CD4-positive, alpha-beta T cell treated with Interleukin-2 at 100 ng/mL for 4 hours (primary cell): Measurements from ENCODE around the gene HOXC6.
A peak's percentile ranks its signal among the peaks of the same experiment; 100 is the strongest.

Experiments used
- DNase-seq: peaks from one replicate; pipeline ENCODE4 v3.0.0-alpha.2; 2020; ENCODE audit warnings: low spot score

Gene HOXC6

DNA sequence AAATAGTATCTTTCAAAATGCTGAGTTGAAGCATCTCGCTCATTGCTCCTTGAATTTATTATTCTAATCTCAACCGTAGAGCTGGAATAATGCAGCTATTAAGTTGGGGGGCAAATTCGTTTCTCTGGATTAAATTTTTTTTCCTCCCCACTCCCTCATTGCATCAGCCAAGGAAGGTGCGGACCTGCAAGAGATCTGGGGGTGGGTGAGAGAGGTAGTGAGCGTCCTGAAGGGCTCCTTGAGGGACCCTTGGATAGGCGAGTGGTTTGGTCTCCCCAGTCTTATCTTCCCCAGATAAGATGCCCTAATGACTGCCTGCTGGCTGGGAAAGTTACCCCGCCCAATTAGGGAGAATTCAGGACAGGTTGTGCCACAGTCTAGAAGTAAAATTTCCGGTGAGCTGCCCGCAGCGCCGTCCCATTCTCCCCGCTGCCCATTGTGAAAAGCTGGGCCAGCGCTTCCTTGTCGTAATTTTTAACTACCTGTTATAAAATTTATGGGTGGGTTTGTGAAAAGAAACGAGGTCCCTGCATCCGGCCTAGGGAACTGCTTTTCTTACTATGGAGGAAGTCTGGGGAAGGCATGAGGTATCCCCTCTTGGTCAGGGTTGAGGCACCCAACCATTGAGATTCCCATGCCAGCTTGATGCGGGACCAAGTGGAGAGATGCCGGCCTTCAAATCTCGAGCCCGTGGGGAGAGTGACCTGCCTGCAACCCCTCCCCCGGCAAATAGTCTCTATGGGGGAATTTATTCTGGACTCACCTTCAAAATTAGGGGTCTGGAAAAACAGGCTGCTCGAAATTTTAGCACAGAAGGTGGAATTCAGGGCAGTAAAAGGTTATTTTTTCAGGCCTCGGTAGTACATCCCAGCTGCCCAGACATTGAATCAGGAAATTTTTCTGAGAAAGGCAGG lies 13.0 kb upstream of the HOXC6 start:
- no peak for DNase-seq

GRCh38 chr12:54016051-54016450 lies 12.2 kb upstream of the HOXC6 start:
- DNase-seq = no peak

GRCh38 chr12:54016478-54016964 lies 11.7 kb upstream of the HOXC6 start:
- DNase-seq = no peak

GRCh38 chr12:54017027-54017788 lies 11.0 kb upstream of the HOXC6 start:
- no peak for DNase-seq

- peak; percentile 73 for DNase-seq
Measured at GRCh38 chr12:54017878-54018467, 10.3 kb upstream of the HOXC6 start.

DNA sequence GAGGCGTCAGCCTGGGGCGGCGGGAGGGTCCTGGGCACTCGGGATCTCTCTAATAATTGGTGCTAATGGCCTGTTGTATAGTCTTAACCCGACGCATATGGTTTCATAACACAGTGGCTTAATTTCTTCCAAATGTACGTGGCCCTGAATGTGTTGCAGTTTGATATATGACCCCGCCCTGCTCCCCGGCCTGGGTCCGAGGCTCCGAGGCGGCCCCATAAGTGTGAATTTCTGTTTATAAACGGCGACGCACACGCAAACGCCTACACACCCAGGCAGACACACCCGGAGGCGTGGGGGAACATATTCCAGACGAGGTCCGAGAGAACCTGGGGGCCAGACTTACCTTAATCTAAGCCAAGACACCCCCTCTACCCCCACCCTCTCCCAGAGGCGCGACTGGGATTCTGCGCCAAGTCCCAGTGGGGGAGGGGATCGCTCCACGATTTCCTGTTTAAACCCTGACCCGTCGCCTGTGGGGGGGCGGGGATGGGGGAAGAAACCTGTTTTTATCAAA lies 9.7 kb upstream of the HOXC6 start:
- no peak for DNase-seq

- DNase-seq = no peak
Measured at GRCh38 chr12:54019091-54019811, 9.0 kb upstream of the HOXC6 start.

DNA sequence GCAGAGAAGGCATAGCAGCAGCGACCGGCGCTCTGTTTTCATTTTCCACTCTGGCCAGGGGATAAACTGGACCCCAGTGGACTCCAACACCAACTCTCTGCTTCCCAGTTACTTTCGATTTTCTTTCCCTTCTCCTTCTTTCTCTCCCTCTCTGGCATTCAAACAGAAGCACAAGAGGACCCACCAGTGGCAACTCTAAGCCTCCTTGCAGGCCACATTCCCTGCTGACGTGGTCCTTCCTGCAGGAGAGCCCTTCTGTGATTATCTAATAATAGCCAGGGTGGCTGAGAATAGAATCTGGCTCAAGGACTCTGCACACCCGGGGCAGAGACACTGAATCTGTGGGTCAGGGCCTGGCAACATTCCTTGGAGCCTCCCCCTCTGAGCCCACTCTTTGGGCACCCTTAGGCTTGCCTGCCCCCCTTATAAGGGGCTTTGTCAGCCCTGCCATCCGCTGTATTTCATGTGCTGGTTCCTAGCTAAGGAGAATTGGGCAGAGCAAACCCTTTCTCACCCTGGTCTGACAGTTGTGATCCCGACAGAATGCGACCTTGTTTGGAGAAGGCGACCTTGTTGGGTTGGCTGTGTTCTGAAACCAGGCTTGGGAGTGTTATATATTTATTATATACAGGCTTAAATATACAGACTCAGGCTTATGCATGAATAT lies 8.2 kb upstream of the HOXC6 start:
- DNase-seq = no peak

DNA sequence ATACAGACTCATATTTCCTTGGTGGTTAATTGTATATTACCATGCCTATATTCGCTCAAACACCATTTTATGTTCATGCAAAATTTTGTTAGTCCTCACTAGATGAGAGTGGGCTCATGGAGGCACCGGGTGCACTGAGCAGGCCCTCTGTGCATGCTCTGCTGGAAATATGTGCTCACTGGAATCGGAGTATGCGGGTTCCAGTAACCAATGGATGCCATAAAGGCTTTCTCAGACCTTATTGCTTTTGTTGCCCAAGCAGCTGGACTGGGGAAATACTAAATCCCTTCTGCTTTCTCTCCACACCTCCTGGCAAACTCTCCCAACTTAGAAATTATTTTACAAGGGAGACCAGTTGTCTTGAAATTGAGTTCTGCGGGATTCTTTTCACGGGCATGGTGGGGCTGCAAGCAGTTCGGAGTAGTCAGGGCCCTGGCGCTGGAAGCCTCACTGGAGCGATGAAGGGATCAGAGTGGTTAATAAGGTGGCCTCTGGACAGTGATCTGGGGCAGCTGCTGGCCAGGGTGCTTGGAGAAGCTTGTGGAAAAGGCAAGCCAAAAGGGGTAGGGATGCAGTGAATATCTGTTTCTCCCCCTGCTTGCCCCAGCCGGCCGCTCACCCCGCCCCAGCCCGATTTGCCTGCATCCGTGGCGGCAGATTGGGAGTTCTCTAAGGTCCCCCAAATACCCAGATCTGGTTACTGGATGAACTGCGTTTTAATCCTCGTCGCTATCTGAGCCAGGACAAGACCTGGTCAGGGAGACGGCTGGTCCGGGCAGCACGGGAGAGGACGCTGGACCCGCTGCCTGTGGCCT lies 7.4 kb upstream of the HOXC6 start:
- DNase-seq = no peak

- DNase-seq = no peak
Measured at GRCh38 chr12:54021432-54022013, 6.7 kb upstream of the HOXC6 start.

DNA sequence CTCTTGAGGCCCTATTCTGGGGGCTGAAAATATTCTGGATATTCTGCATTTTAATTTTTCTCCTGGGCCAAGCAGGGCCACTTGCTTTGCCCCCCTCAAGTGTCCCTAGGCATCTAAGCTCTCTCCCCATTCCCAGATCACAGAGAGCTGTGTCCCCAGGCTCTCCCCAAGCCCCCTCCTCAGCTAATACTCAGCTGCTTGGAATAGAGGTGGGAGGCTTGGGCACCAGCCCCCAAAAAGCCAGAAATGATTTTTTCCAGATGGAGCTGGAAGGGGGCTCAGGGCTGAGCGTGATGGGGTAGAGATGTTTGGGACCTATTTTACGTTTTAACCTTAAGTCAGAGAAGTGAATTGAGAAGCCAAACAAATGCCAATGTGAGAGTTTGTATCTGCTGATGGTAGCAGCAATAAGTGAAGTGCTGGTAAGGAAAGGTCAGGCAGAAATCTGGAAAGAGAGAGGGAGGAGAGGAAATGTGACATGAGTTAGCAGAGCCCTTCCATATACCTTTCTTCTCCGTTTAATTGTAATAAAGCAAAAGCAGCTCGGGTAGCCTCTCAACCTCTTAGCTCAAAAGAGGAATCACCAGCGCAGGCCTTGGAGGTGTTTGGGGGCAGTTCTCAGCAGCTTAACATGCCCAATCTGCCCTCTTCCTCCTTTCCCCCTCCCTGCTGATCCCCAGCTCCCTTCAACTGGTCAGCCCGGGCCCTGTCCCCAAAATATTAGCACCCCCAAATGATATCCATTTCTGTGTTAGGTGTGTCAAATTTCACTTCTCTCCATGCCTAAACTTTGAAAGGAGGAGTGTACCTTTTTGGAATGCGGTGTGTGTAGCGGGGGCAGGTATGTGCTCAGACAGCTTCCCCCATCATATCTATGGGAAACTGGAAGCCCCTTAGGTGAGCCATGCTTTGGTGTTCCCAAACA lies 5.0 kb upstream of the HOXC6 start:
- no peak for DNase-seq

GRCh38 chr12:54024127-54024526 lies 4.1 kb upstream of the HOXC6 start:
- DNase-seq = no peak

GRCh38 chr12:54024581-54025305 lies 3.5 kb upstream of the HOXC6 start:
- DNase-seq = no peak

- no peak for DNase-seq
Measured at GRCh38 chr12:54025499-54026405, 2.5 kb upstream of the HOXC6 start.

DNA sequence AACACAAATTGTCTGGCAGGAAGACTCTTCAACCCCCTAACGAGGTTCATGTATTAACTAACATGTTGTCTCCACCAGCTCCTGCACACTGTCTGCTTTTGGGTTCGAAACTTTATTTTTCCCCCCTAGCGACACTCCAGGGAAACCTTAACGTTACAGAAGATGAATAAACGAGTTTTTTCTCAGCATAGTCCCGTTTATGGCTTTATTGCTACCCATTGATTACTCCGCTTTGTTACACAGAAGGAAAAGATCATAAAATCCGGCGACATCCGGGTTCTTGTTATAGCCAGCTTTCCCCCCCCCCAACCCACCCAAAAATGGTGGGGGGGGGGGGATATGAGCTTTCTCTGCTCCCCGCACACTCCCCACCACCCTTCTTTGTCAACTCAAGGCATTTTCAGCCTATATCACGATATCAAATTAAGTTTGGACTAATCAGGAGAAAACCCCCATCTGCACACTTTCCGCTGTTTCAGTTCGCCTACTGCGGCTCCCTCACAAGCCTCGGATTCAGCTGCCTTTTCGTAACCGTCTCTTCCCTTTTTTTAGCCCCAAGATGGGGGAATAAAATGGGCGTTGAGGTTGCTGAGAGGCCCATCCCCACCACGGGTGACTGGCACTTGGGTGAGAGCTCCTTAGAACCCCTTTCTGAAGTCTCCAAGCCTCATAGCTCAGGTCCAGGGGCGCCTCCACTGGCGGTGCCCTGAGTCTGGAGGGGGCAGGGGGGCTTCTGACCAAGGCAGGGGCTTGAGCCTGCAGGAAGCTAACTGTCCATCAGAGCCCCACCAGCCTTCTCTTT lies 1.4 kb upstream of the HOXC6 start:
- no peak for DNase-seq

GRCh38 chr12:54027442-54027786 lies 826 bp upstream of the HOXC6 start:
- no peak for DNase-seq
